CD8-positive, alpha-beta memory T cell (primary cell): ENCODE data around the gene KPTN. TPM values are rescaled to one million over a fixed set of nuclear protein-coding genes. Genes with fewer than 3 reads are reported as not detected.
A peak's percentile ranks its signal among the peaks of the same experiment; 100 is the strongest.

Source experiments
- CTCF ChIA-PET: fragments of 350-600 bp; sonication (Branson Sonifier 250); formaldehyde crosslinking; loops from one replicate; lab custom pipeline; 2021; ENCODE audit warnings: antibody characterized with exemption; lab: Charles Lee
- POLR2A ChIA-PET: fragments of 350-600 bp; sonication (Branson Sonifier 250); formaldehyde crosslinking; loops from one replicate; lab custom pipeline; 2021; ENCODE audit warnings: antibody characterized with exemption; lab: Charles Lee
- DNase-seq, 5 donors: peaks; one replicate each; pipeline versions ENCODE4 v3.0.0 to v3.0.0-alpha.2; 2020 to 2022; ENCODE audit warnings: mixed read lengths in 1 of 5
- H3K27ac ChIP-seq: one replicate; pipeline ENCODE4 v1.7.0; 2013; ENCODE audit warnings: low read depth, mild to moderate bottlenecking, low read length, moderate library complexity
- H3K27me3 ChIP-seq: 2 replicates; pipeline ENCODE4 v1.7.0; 2013; ENCODE audit warnings: low read length, mild to moderate bottlenecking; ENCODE audit not compliant: insufficient read depth, poor library complexity, severe bottlenecking
- H3K36me3 ChIP-seq: 2 replicates; pipeline ENCODE4 v1.7.0; 2013; ENCODE audit warnings: mild to moderate bottlenecking, low read length, moderate library complexity; ENCODE audit not compliant: insufficient read depth
- H3K4me1 ChIP-seq: 2 replicates; pipeline ENCODE4 v1.7.0; 2013; ENCODE audit warnings: mild to moderate bottlenecking, low read length, moderate library complexity; ENCODE audit not compliant: insufficient read depth
- H3K4me3 ChIP-seq: 2 replicates; pipeline ENCODE4 v1.7.0; 2013; ENCODE audit warnings: mild to moderate bottlenecking, low read length
- H3K9me3 ChIP-seq: 2 replicates; pipeline ENCODE4 v1.7.0; 2013; ENCODE audit warnings: mild to moderate bottlenecking, low read length
- H3K27ac Mint-ChIP-seq, 8 donors: one replicate each; pipeline ENCODE4 v1.8.0; 2020 to 2021; ENCODE audit warnings: mixed read lengths in 8 of 8, mild to moderate bottlenecking in 6 of 8, inconsistent platforms in 3 of 8, moderate library complexity in 3 of 8
- H3K27me3 Mint-ChIP-seq, 2 donors: one replicate each; pipeline ENCODE4 v1.8.0; 2020 to 2021; ENCODE audit warnings: mixed read lengths in 2 of 2, mild to moderate bottlenecking in 1 of 2, moderate library complexity in 1 of 2
- H3K36me3 Mint-ChIP-seq, 3 donors: one replicate each; pipeline ENCODE4 v1.8.0; 2020 to 2021; ENCODE audit warnings: mixed read lengths in 3 of 3, inconsistent platforms in 1 of 3, mild to moderate bottlenecking in 1 of 3
- H3K4me1 Mint-ChIP-seq, 3 donors: one replicate each; pipeline ENCODE4 v1.8.0; 2020 to 2021; ENCODE audit warnings: mixed read lengths in 3 of 3, inconsistent platforms in 1 of 3, mild to moderate bottlenecking in 1 of 3
- H3K4me3 Mint-ChIP-seq, 7 donors: one replicate each; pipeline ENCODE4 v1.8.0; 2020 to 2021; ENCODE audit warnings: mixed read lengths in 7 of 7, mild to moderate bottlenecking in 6 of 7, moderate library complexity in 4 of 7, inconsistent platforms in 2 of 7
- H3K9me3 Mint-ChIP-seq, 5 donors: one replicate each; pipeline ENCODE4 v1.8.0; 2020 to 2022; ENCODE audit warnings: mixed read lengths in 5 of 5, mild to moderate bottlenecking in 3 of 5, moderate library complexity in 2 of 5, inconsistent platforms in 1 of 5
- polyA plus RNA-seq: library from polyadenylated mRNA; unstranded; fragments of 300-500 nt; fragmentation: Illumina TruSeq; gene quantifications from one replicate; pipeline ENCODE4 v1.2.3, GENCODE V29; 2021
- total RNA-seq, 2 experiments: library from RNA; stranded (reverse); gene quantifications; one replicate each; pipeline ENCODE4 v1.2.3, GENCODE V29; 2021

The KPTN gene
- total RNA-seq = 10 to 100 TPM; 10.8 to 12.4 TPM
- polyA plus RNA-seq = 5.9 TPM

DNA sequence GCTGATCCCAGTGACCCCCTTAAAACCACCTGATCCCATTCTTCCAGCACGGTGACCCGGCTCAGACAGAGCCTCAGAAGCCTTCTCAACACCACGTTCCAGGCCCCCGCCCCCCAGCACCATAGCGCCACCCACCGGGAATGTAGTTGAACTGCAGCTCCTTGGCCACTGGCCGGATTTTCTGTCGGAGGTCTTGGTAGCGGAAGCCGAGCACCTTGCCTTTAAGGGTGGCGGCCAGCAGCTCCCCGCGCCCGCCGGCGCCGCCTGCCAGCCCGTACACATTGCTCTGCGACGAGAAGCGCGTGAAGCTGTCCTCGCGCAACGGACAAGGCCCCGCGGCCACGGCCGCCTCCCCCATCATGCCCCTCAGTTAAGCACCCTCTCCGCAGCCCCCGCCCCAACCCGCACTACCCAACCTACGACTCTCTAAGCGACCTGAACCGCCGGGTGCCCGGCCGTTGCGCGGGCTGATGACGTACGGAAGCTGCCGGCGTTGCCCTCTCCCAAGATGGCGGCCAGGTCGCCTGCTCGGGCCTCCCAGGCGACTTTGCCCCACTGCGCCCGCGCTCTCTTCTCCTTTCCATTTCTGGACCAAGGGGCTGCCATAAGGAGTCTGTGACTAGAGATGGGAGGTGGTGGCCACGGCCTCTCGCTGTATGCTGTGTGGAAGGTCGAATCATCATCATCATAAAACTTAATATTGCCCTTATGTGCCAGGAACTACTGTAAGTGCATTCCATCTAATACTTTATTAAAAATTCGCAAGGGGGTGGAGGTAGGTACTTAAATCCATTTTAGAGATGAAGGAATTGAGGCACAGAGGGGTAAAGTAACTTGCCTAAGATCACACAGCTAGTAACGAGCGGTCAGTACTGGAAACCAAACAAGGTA lies at the start of gene KPTN:
TSS of gene KPTN (minus strand) at position 420 of the 891 bp plus-strand sequence. CDS start at position 361, 59 bp downstream.
- DNase-seq = peak; percentile 78 to 90 (median 86)
- no peaks in the 10 kb centered on the region for H3K9me3 Mint-ChIP-seq
- peak within 1 kb of the TSS; percentile 90 for H3K27ac ChIP-seq
- H3K36me3 ChIP-seq = no peaks in the 10 kb centered on the region
- no peaks in the 10 kb centered on the region for H3K27me3 ChIP-seq
- peak within 1 kb of the TSS; percentile 79 for H3K4me3 ChIP-seq
- H3K4me1 ChIP-seq = peaks cover 21% of the 10 kb centered on the region
- peak within 1 kb of the TSS; percentile 92 to 99 (median 98) for H3K4me3 Mint-ChIP-seq
- peak within 1 kb of the TSS; percentile 96 to 100 (median 98) for H3K27ac Mint-ChIP-seq
- H3K36me3 Mint-ChIP-seq = peaks cover 0 to 25% (median 3%) of the 10 kb centered on the region in 3 donors
- ChIA-PET POLR2A (interaction anchor here (0.6 to 1.7 kb wide), 5 partner anchors 27 to 884 kb away, joined by 3 to 8 read pairs (median 3); no protein-coding TSS in a partner anchor), CTCF (interaction anchor here (0.7 to 3.7 kb wide), 19 partner anchors 10 to 883 kb away, joined by 3 to 25 read pairs (median 3); partner anchors contain the start of genes CALM3 and NAPA)
- peaks cover 0 to 6% of the 10 kb centered on the region in 2 donors for H3K27me3 Mint-ChIP-seq
- H3K4me1 Mint-ChIP-seq = peaks cover 25 to 46% (median 40%) of the 10 kb centered on the region in 3 donors
- no peaks in the 10 kb centered on the region for H3K9me3 ChIP-seq

DNA sequence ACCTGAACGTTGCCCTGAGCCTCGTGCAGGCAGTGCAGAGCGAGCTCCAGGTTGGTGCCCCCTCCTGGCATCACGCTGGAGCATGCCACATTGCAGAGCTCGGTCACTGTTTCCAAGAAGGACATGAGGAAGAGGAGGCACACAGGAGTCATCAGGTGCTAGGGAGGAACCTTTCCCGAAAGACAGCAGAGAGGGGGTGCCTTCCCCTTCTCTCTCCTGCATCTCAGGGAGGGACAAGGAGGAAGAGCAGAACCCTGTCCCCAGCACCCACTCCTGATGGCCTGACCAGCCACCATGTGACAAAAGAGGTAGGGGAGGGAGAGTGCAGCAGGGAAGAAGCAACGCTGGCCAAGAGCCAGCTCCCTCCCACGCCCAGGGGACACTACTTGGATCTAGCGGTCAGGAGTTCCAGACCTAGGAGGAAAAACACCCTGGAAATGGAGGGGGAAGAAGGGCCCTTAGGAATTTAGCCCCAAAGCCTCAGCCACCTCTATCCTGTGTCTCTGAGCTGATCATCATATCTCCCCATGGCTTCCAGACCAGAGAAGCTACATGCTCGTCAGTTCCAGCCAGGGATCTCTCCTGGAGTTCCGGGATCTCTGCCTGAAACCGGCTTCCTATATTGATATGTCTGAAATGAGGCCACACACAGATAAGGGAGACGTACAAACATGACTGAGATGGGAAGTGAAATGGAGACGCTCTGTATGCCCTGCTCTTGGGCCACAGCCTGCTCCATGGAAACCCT lies 47.8 kb upstream of the KPTN start:
- no peak overlapping the region for H3K27ac ChIP-seq
- Mint-ChIP-seq H3K4me1 (no peaks in the 10 kb centered on the region), H3K27me3 (peaks cover 2 to 3% of the 10 kb centered on the region in 2 donors), H3K36me3 (peaks cover 0 to 2% (median 0%) of the 10 kb centered on the region in 3 donors), H3K27ac (peak overlapping the region in 1 of 8 donors; percentile 23), H3K4me3 (no peak overlapping the region), H3K9me3 (no peaks in the 10 kb centered on the region)
- no peak overlapping the region for H3K4me3 ChIP-seq
- H3K9me3 ChIP-seq = no peaks in the 10 kb centered on the region
- ChIA-PET CTCF (interaction anchor here (1.5 kb wide), 1 partner anchor 16 kb away, joined by 7 read pairs; the partner anchor contains the start of gene NAPA), POLR2A (interaction anchor here (0.6 kb wide), 1 partner anchor 316 kb away, joined by 3 read pairs; no protein-coding TSS in a partner anchor)
- no peaks in the 10 kb centered on the region for H3K27me3 ChIP-seq
- no peak for DNase-seq
- H3K4me1 ChIP-seq = no peaks in the 10 kb centered on the region
- H3K36me3 ChIP-seq = no peaks in the 10 kb centered on the region

DNA sequence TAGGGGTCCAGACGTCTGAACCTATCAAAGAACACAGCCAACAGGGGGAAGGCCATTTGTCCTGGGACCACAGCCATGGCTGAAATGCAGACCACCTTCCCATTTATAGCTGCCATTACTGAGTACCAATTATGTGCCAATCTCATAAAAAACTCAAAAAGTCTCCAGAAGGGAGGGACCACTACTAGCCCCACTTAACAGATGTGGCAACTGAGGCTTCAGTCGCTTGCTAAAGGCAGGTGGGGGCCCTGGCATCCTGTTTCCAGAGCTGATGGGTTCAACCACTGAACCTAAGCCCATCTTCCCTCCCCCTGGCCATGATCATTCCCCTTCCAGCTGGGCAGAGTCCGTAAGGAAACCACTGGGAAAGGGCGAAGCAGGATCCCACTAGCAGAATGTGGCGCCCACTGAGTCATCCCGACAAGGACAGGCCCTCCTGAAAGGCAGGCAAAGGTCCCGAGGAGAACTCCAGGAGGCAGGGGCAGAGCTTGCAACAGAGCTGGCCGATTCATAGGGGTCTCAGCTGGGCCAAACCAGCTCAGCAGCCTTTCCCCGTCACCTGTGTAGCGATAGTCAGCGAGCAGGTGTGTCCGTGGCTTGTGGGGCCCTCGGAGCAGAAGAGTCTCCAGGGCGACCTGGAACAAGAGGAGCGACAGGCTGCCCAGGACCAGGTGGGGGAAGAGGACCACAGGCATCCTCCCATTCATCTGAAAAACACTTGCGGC lies 45.2 kb upstream of the KPTN start:
- Histone ChIP-seq H3K27ac (no peak overlapping the region), H3K36me3 (no peaks in the 10 kb centered on the region), H3K27me3 (no peaks in the 10 kb centered on the region), H3K4me3 (no peak overlapping the region), H3K4me1 (no peaks in the 10 kb centered on the region), H3K9me3 (no peaks in the 10 kb centered on the region)
- CTCF ChIA-PET = interaction anchor here (1.2 kb wide), 1 partner anchor 14 kb away, joined by 6 read pairs; the partner anchor contains the start of gene NAPA
- H3K4me3 Mint-ChIP-seq = no peak overlapping the region
- no peaks in the 10 kb centered on the region for H3K9me3 Mint-ChIP-seq
- no peak overlapping the region for H3K27ac Mint-ChIP-seq
- H3K4me1 Mint-ChIP-seq = no peaks in the 10 kb centered on the region
- H3K27me3 Mint-ChIP-seq = peaks cover 3% of the 10 kb centered on the region in 2 donors
- POLR2A ChIA-PET = no interaction called here
- no peaks in the 10 kb centered on the region for H3K36me3 Mint-ChIP-seq
- no peak for DNase-seq

DNA sequence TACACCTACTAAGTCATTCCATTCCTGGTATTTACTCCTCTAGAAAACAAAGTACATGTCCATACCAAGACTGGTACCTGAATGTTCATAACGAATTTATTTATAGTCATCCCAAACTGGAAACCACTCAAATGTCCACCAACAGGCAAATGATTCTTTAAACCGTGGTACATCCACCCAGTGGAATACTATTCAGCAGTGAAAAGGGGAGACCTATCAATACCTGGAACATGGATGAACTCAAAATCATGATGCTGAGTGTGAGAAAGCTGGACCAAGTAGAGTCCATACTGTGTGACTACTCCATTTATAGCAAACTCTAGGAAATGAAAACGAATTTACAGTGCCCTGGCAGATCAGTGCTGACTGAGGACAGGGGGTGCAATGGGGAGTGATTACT lies 42.8 kb upstream of the KPTN start:
- H3K27ac Mint-ChIP-seq = no peak overlapping the region
- DNase-seq = no peak
- Histone ChIP-seq H3K4me3 (no peak overlapping the region), H3K9me3 (no peaks in the 10 kb centered on the region), H3K4me1 (peaks cover 7% of the 10 kb centered on the region), H3K27ac (no peak overlapping the region), H3K36me3 (no peaks in the 10 kb centered on the region), H3K27me3 (no peaks in the 10 kb centered on the region)
- H3K9me3 Mint-ChIP-seq = no peaks in the 10 kb centered on the region
- no peak overlapping the region for H3K4me3 Mint-ChIP-seq
- peaks cover 4 to 16% of the 10 kb centered on the region in 2 donors for H3K27me3 Mint-ChIP-seq
- no peaks in the 10 kb centered on the region for H3K36me3 Mint-ChIP-seq
- POLR2A ChIA-PET = no interaction called here
- H3K4me1 Mint-ChIP-seq = peaks cover 5 to 6% (median 5%) of the 10 kb centered on the region in 3 donors
- CTCF ChIA-PET = no interaction called here

DNA sequence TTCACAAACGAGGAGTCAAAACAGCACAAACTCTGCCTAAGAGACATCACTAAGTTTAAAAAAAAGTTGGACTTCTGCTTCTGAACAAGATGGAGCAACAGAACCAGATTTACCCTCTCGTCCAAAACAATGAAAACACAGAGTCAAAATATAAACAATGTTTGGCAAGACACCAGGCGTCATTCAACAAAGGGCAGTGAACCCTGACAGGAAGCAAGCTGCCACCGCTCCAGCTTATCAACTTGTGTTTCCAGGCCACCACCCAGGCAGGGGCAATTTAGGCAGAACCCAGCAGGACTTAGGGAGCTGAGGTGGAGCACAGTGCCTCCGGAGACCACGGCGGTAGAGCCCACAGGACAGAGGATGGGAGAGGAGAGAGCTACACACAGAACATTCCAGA lies 39.5 kb upstream of the KPTN start:
- ChIA-PET POLR2A (interaction anchor here (0.6 to 0.7 kb wide), 2 partner anchors 11 to 78 kb away, joined by 3 to 7 read pairs; no protein-coding TSS in a partner anchor), CTCF (interaction anchor here (0.7 to 1.7 kb wide), 2 partner anchors 8 to 176 kb away, joined by 3 to 6 read pairs; partner anchors contain the start of gene NAPA)
- Mint-ChIP-seq H3K27me3 (peaks cover 4 to 22% of the 10 kb centered on the region in 2 donors), H3K9me3 (no peaks in the 10 kb centered on the region), H3K4me3 (no peak overlapping the region), H3K4me1 (peaks cover 15 to 27% (median 22%) of the 10 kb centered on the region in 3 donors), H3K36me3 (no peaks in the 10 kb centered on the region), H3K27ac (peak overlapping the region in 3 of 8 donors; percentile 36 to 57 (median 50))
- Histone ChIP-seq H3K36me3 (no peaks in the 10 kb centered on the region), H3K4me1 (peaks cover 18% of the 10 kb centered on the region), H3K27ac (no peak overlapping the region), H3K4me3 (no peak overlapping the region), H3K27me3 (peaks cover 4% of the 10 kb centered on the region), H3K9me3 (no peaks in the 10 kb centered on the region)
- no peak for DNase-seq

DNA sequence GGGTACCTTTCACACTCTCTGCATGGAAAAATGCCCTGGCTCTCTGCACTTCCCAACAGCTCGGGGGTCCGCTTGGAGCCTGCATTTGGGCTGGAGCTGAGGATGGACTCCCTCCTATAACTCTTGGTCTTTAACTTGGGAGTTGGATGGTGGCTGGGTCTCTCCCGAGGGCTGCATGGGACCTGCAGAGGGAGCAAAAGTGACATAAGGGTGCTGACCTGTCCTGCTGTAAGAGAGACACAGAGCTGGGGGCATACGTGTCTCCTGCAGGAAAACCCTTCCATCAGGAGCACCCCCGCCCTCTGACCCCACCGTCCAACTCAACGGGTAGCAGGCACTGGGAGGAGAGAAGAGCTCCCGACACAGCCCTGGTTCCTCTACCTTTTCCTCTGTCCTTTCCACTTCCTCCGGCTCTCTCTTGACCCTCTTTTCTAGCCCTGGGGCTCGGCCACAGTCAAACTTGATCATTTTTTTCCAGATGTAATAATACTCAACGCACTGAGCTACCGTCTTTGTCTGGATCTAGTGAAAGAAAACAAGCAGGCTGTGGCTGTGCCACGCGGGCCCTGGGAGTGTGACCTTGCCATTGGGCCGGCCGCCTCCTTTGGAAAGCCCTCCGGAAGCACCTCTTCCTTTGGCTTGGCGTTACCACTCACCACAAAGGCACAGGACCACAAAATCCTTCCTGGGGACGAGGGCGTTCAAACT lies 37.6 kb upstream of the KPTN start:
- POLR2A ChIA-PET = no interaction called here
- H3K27me3 Mint-ChIP-seq = peaks cover 4 to 22% of the 10 kb centered on the region in 2 donors
- no peak for DNase-seq
- peak overlapping the region in 3 of 8 donors; percentile 5 to 63 (median 42) for H3K27ac Mint-ChIP-seq
- H3K4me3 ChIP-seq = no peak overlapping the region
- peaks cover 32 to 46% (median 40%) of the 10 kb centered on the region in 3 donors for H3K4me1 Mint-ChIP-seq
- no peaks in the 10 kb centered on the region for H3K9me3 Mint-ChIP-seq
- H3K4me3 Mint-ChIP-seq = peak overlapping the region in 5 of 7 donors; percentile 15 to 55 (median 39)
- H3K27me3 ChIP-seq = peaks cover 4% of the 10 kb centered on the region
- H3K36me3 ChIP-seq = no peaks in the 10 kb centered on the region
- no peak overlapping the region for H3K27ac ChIP-seq
- CTCF ChIA-PET = interaction anchor here (0.6 to 1.7 kb wide), 5 partner anchors 11 to 185 kb away, joined by 3 to 4 read pairs (median 4); partner anchors contain the start of gene KPTN
- H3K4me1 ChIP-seq = peaks cover 36% of the 10 kb centered on the region
- no peaks in the 10 kb centered on the region for H3K9me3 ChIP-seq
- no peaks in the 10 kb centered on the region for H3K36me3 Mint-ChIP-seq
